Right atrium auricular region (tissue), 2 donors: ENCODE data around the gene SYNPO. TPM values are rescaled to one million over a fixed set of nuclear protein-coding genes. Genes with fewer than 3 reads are reported as not detected.

Experiments
- DNase-seq: peaks from one replicate; pipeline ENCODE4 v3.0.0-alpha.2; 2019; ENCODE audit warnings: low spot score
- H3K27ac ChIP-seq, 2 donors: fragments of 200-600 bp; sonication (generic); 1 replicate in 1 of 2; 2 replicates in 1 of 2; pipeline ENCODE4 v1.5.1; 2016 to 2019
- H3K27me3 ChIP-seq, 2 donors: fragments of 200-600 bp; sonication (generic); one replicate each; pipeline versions ENCODE4 v1.5.1 to v1.6.0; 2017 to 2019
- H3K36me3 ChIP-seq: fragments of 200-600 bp; sonication (generic); one replicate; pipeline ENCODE4 v1.5.1; 2016
- H3K4me1 ChIP-seq, 2 donors: fragments of 200-600 bp; sonication (generic); one replicate each; pipeline versions ENCODE4 v1.5.1 to v1.6.0; 2017 to 2019
- H3K4me3 ChIP-seq, 2 donors: fragments of 200-600 bp; sonication (generic); 1 replicate in 1 of 2; 2 replicates in 1 of 2; pipeline ENCODE4 v1.5.1; 2017 to 2019; ENCODE audit warnings: mild to moderate bottlenecking in 1 of 2, moderate library complexity in 1 of 2
- H3K9me3 ChIP-seq, 2 donors: fragments of 200-600 bp; sonication (generic); one replicate each; pipeline ENCODE4 v1.5.1; 2019
- CTCF ChIP-seq, 2 donors: fragments of 200-600 bp; sonication (generic); IDR thresholded peaks; one replicate each; pipeline ENCODE4 v1.5.1; 2019; ENCODE audit warnings: antibody characterized with exemption in 2 of 2
- total RNA-seq, 2 donors: library from RNA; depleted of rRNA; stranded (reverse); fragments of >200 nt; gene quantifications; one replicate each; pipeline ENCODE4 v1.1.0, GENCODE V29; 2016

The SYNPO gene
- total RNA-seq, 2 donors from 2014 or later = 369 to 413 TPM

- Histone ChIP-seq H3K4me3 (peak overlapping the region; percentile 47 to 48), H3K27ac (peak overlapping the region; percentile 96), H3K9me3 (no peaks in the 10 kb centered on the region), H3K27me3 (no peaks in the 10 kb centered on the region), H3K36me3 (no peaks in the 10 kb centered on the region), H3K4me1 (peaks cover 0 to 99% of the 10 kb centered on the region in 2 donors)
- peak; percentile 90 for DNase-seq
- TF ChIP-seq CTCF (IDR thresholded peaks at IDR 0.05) = no peak
These were observed 2.1 kb downstream of the SYNPO start for GRCh38 chr5:150642567-150642927.

- no peak for DNase-seq
- Histone ChIP-seq H3K4me1 (peaks cover 0 to 99% of the 10 kb centered on the region in 2 donors), H3K9me3 (no peaks in the 10 kb centered on the region), H3K27me3 (no peaks in the 10 kb centered on the region), H3K36me3 (peaks cover 2% of the 10 kb centered on the region), H3K27ac (peak overlapping the region; percentile 96), H3K4me3 (peak overlapping the region; percentile 47 to 48)
- no peak for TF ChIP-seq CTCF (IDR thresholded peaks at IDR 0.05)
These were observed 2.7 kb downstream of the SYNPO start for GRCh38 chr5:150642991-150643710.

GRCh38 chr5:150644058-150644457 is 3.6 kb downstream of the SYNPO start:
- peaks cover 11% of the 10 kb centered on the region for H3K36me3 ChIP-seq
- H3K27me3 ChIP-seq = no peaks in the 10 kb centered on the region
- no peak for TF ChIP-seq CTCF (IDR thresholded peaks at IDR 0.05)
- H3K27ac ChIP-seq = peak overlapping the region; percentile 96
- H3K4me1 ChIP-seq = peaks cover 0 to 99% of the 10 kb centered on the region in 2 donors
- no peak for DNase-seq
- H3K4me3 ChIP-seq = peak overlapping the region in 1 of 2 donors; percentile 48
- no peaks in the 10 kb centered on the region for H3K9me3 ChIP-seq

GRCh38 chr5:150644514-150644913 is 4.1 kb downstream of the SYNPO start:
- Histone ChIP-seq H3K9me3 (no peaks in the 10 kb centered on the region), H3K27me3 (no peaks in the 10 kb centered on the region), H3K4me1 (peaks cover 0 to 99% of the 10 kb centered on the region in 2 donors), H3K36me3 (peaks cover 16% of the 10 kb centered on the region), H3K27ac (peak overlapping the region; percentile 96), H3K4me3 (peak overlapping the region in 1 of 2 donors; percentile 48)
- DNase-seq = no peak
- TF ChIP-seq CTCF (IDR thresholded peaks at IDR 0.05) = no peak

- no peak overlapping the region for H3K4me3 ChIP-seq
- peak; percentile 87 for DNase-seq
- TF ChIP-seq CTCF (IDR thresholded peaks at IDR 0.05) = no peak
These were observed 4.7 kb downstream of the SYNPO start for GRCh38 chr5:150645070-150645700.

More at GRCh38 chr5:150645070-150645700, 4.7 kb downstream of the SYNPO start:
- H3K4me1 ChIP-seq = peaks cover 0 to 99% of the 10 kb centered on the region in 2 donors
- H3K27me3 ChIP-seq = no peaks in the 10 kb centered on the region
- peaks cover 22% of the 10 kb centered on the region for H3K36me3 ChIP-seq
- H3K9me3 ChIP-seq = no peaks in the 10 kb centered on the region
- H3K27ac ChIP-seq = peak overlapping the region; percentile 96
